Transverse colon (tissue), 4 donors: ENCODE results near the gene SPEG. TPM values are rescaled to one million over a fixed set of nuclear protein-coding genes. Genes with fewer than 3 reads are reported as not detected.

Source experiments
- DNase-seq: peaks from one replicate; pipeline ENCODE4 v3.0.0-alpha.2; 2019
- H3K27ac ChIP-seq, 4 donors: fragments of 200-600 bp; sonication (generic); 2 replicates each; pipeline ENCODE4 v1.5.1; 2016 to 2018; ENCODE audit warnings: inconsistent platforms in 4 of 4
- H3K27me3 ChIP-seq: fragments of 200-600 bp; sonication (generic); 2 replicates; pipeline ENCODE4 v1.5.1; 2017; ENCODE audit warnings: inconsistent platforms
- H3K36me3 ChIP-seq, 4 donors: fragments of 200-600 bp; sonication (generic); 2 replicates each; pipeline ENCODE4 v1.5.1; 2017 to 2019; ENCODE audit warnings: inconsistent platforms in 4 of 4
- H3K4me1 ChIP-seq, 4 donors: fragments of 200-600 bp; sonication (generic); 2 replicates each; pipeline ENCODE4 v1.5.1; 2017 to 2020; ENCODE audit warnings: inconsistent platforms in 4 of 4
- H3K4me3 ChIP-seq, 4 donors: fragments of 200-600 bp; sonication (generic); 1 replicate in 1 of 4; 2 replicates in 3 of 4; pipeline versions ENCODE4 v1.5.1 to v1.6.1; 2017 to 2019; ENCODE audit warnings: inconsistent platforms in 4 of 4
- H3K9me3 ChIP-seq, 2 donors: fragments of 200-600 bp; sonication (generic); 2 replicates each; pipeline ENCODE4 v1.5.1; 2017 to 2019; ENCODE audit warnings: inconsistent platforms in 2 of 2
- EP300 ChIP-seq: sonication (generic); formaldehyde crosslinking; IDR thresholded peaks from one replicate; pipeline ENCODE4 v1.6.1; 2017; ENCODE audit warnings: antibody characterized with exemption, low read depth
- POLR2A ChIP-seq: fragments of 450-650 bp; IDR thresholded peaks from one replicate; pipeline ENCODE4 v1.6.1; 2016; ENCODE audit warnings: antibody characterized with exemption, mild to moderate bottlenecking, moderate library complexity
- POLR2AphosphoS5 ChIP-seq, 3 donors: sonication (generic); formaldehyde crosslinking; IDR thresholded peaks; one replicate each; pipeline ENCODE4 v1.6.1; 2016; ENCODE audit warnings: antibody characterized with exemption in 3 of 3
- WGBS, 2 donors: methylation state at CpG; one replicate each; pipeline ENCODE4 v1.1.5; 2018; ENCODE audit warnings: low coverage in 1 of 2; 5-methylcytosine and 5-hydroxymethylcytosine counted together
- in situ Hi-C, 4 donors: fragments of 200-750 bp; cut with MboI; loops; one replicate each; pipeline versions ENCODE4 v1.15.0 to v1.15.1; 2017; ENCODE audit warnings: low sequenced_read_pairs in 3 of 4, low pct_ligation_motif_present in 1 of 4, low pct_unique_long_range_greater_than_20kb in 1 of 4
- intact Hi-C: fragments of 100-400 bp; cut with DNase I; formaldehyde crosslinking; loops from one replicate; pipeline ENCODE4 v1.15.1; 2023; ENCODE audit warnings: low total_unique reads
- total RNA-seq, 4 donors: library from RNA; depleted of rRNA; stranded (reverse); fragments of >200 nt; gene quantifications; one replicate each; pipeline ENCODE4 v1.1.0, GENCODE V29; 2016
- TF ChIP-seq, protein P1 (sequence below), 5 experiments: fragments of 200-600 bp in 3 of 5; fragments of 450-650 bp in 2 of 5; sonication (generic) in 3 of 5; IDR thresholded peaks; 1 replicate in 2 of 5; 2 replicates in 3 of 5; pipeline ENCODE4 v1.5.1; 2016 to 2017; ENCODE audit warnings: antibody characterized with exemption in 5 of 5, inconsistent platforms in 3 of 5, mild to moderate bottlenecking in 2 of 5, moderate library complexity in 1 of 5

SPEG gene
- total RNA-seq, 4 donors from 2014 or later = 26.5 to 95.8 (median 48.5) TPM

DNA sequence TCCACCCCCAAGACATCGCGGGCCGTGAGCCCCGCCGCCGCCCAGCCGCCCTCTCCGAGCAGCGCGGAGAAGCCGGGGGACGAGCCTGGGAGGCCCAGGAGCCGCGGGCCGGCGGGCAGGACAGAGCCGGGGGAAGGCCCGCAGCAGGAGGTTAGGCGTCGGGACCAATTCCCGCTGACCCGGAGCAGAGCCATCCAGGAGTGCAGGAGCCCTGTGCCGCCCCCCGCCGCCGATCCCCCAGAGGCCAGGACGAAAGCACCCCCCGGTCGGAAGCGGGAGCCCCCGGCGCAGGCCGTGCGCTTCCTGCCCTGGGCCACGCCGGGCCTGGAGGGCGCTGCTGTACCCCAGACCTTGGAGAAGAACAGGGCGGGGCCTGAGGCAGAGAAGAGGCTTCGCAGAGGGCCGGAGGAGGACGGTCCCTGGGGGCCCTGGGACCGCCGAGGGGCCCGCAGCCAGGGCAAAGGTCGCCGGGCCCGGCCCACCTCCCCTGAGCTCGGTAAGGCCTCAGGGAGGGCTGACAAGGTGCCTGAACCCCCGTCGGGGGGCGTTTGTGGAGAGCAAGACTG lies 14.2 kb downstream of the SPEG start:
- no peaks in the 10 kb centered on the region for H3K36me3 ChIP-seq
- 16% methylated on average over 19 of the region's 51 CpGs; no CpG with 5 or more reads in 1 of the 2 donors for WGBS, 2 donors
- H3K4me1 ChIP-seq = peaks cover 0 to 13% (median 8%) of the 10 kb centered on the region in 4 donors
- H3K9me3 ChIP-seq = no peaks in the 10 kb centered on the region
- H3K4me3 ChIP-seq = peak overlapping the region in 3 of 4 donors; percentile 8 to 13 (median 11)
- in situ Hi-C loops (no loop called here), intact Hi-C loops (no loop called here)
- peak overlapping the region; percentile 83 to 96 (median 85) for H3K27ac ChIP-seq
- peaks cover 58% of the 10 kb centered on the region for H3K27me3 ChIP-seq
- no peak for DNase-seq
- TF ChIP-seq, protein P1, sequence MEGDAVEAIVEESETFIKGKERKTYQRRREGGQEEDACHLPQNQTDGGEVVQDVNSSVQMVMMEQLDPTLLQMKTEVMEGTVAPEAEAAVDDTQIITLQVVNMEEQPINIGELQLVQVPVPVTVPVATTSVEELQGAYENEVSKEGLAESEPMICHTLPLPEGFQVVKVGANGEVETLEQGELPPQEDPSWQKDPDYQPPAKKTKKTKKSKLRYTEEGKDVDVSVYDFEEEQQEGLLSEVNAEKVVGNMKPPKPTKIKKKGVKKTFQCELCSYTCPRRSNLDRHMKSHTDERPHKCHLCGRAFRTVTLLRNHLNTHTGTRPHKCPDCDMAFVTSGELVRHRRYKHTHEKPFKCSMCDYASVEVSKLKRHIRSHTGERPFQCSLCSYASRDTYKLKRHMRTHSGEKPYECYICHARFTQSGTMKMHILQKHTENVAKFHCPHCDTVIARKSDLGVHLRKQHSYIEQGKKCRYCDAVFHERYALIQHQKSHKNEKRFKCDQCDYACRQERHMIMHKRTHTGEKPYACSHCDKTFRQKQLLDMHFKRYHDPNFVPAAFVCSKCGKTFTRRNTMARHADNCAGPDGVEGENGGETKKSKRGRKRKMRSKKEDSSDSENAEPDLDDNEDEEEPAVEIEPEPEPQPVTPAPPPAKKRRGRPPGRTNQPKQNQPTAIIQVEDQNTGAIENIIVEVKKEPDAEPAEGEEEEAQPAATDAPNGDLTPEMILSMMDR (IDR thresholded peaks at IDR 0.05) = no peak
- TF ChIP-seq POLR2A (no peak), EP300 (no peak), POLR2AphosphoS5 (IDR thresholded peaks at IDR 0.05) (no peak)

DNA sequence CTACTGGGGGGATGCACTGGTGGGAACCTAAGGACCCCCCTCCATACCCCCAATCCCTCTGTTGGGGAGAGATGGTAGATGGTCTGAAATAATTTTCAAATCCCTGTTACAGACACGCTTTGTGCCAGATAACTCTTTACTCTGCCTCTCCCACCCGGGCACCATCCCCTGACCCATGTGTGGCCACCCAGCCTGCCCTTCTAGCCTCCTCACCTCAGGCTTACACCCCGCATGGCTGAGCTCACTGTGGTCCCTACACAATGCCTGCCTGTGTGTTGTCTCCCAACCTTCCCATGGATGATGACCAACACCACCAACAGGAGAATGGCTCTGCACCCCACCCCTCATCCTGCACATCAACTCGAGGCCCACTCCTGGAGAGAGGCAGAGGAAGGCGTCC lies 15.0 kb downstream of the SPEG start:
- Histone ChIP-seq H3K36me3 (no peaks in the 10 kb centered on the region), H3K27me3 (peaks cover 52% of the 10 kb centered on the region), H3K27ac (peak overlapping the region; percentile 83 to 96 (median 85)), H3K4me1 (peaks cover 0 to 13% (median 8%) of the 10 kb centered on the region in 4 donors), H3K4me3 (peak overlapping the region in 1 of 4 donors; percentile 13), H3K9me3 (no peaks in the 10 kb centered on the region)
- in situ Hi-C loops = no loop called here
- no peak for DNase-seq
- 75% methylated on average over 5 of the region's 5 CpGs; no CpG with 5 or more reads in 1 of the 2 donors for WGBS, 2 donors
- no peak for TF ChIP-seq EP300
- intact Hi-C loops = loop anchor here (5.0 kb wide), 1 partner anchor 42 kb away; no protein-coding TSS in a partner anchor

DNA sequence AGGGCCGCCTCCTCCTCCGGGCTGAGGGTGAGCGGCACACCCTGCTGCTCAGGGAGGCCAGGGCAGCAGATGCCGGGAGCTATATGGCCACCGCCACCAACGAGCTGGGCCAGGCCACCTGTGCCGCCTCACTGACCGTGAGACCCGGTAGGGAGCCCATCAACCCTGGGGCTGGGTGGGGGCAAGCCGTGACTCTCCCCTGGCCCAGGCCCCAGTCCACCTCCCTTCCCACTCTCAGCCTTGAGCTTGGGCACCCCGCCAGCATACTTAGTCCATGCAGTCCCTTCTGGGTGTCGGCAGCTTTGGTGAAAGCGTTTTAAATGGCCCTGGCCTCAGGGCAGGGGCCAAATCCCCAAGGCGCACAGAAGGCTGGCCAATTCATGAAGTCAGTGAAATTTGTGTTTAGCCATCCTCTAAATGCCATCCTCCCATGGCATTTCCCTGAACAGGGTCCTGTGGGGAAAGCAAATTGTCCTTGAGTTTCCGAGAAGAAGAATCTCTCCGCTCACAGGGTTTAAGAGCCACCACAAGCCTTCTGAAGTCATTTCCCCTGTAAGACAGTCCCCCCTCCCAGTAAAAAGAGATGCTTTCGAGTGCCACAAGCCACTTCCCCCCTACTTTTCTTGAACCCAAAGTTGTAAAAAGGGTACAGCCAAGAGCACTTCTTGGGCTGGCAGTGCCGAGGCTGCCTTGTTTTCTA lies 17.2 kb downstream of the SPEG start:
- in situ Hi-C loops = no loop called here
- H3K27me3 ChIP-seq = peaks cover 44% of the 10 kb centered on the region
- H3K27ac ChIP-seq = peak overlapping the region; percentile 83 to 96 (median 85)
- H3K9me3 ChIP-seq = no peaks in the 10 kb centered on the region
- H3K4me1 ChIP-seq = peaks cover 0 to 13% (median 8%) of the 10 kb centered on the region in 4 donors
- WGBS, 2 donors = 63 to 64% methylated on average over 4 to 10 of the region's 18 CpGs
- peak; percentile 56 for DNase-seq
- no peaks in the 10 kb centered on the region for H3K36me3 ChIP-seq
- intact Hi-C loops = loop anchor here (5.0 kb wide), 1 partner anchor 45 kb away; no protein-coding TSS in a partner anchor
- TF ChIP-seq POLR2AphosphoS5 (IDR thresholded peaks at IDR 0.05) (peak in 1 of 3 donors; percentile 33), EP300 (peak; percentile 10), POLR2A (no peak)
- TF ChIP-seq, protein P1 (IDR thresholded peaks at IDR 0.05) = no peak
- no peak overlapping the region for H3K4me3 ChIP-seq

DNA sequence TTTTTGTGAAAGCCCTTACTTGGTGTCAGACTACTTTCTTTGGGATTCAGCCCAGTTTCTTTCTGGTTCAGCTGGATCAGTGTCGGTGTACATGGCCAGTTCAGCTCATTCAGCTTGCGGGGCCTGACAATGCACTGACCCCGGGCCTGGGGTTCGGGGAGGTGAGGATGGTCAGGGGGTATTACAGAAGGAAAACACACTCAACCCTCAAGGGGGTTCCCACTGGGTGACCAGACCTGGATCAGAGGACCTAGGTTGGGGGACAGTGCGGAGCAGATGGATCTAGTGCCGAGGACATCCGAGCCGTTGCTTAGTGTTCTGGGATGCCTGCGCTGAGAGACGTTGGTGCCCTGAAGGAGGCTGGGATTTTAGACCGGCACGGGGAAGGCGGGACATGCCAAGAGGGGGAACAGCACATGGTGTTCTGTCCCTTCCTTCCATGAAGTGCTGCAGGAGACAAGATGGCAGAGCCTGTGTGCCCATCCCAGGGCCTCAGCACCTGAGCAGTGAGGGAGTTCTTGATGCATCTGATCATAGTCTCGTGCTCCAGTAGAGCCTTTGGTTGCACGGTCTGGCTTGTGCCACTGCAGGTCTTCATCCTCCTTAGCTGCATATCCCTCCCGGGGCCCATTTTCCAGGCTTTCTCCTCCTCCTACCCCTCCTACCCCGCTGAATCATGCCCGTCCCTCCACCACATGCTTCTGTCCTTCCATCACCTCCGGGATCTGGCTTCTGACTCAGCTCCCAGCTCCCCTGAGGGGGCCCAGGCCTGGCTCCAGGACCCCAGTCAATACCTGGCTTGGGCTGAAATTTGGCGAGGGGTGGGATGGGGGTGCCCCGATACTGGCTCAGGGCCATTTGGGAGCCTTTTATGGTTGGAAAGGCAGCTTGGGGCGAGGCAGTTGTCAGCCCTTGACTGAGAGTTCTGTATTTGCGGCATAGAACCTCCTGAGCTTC lies 18.0 kb downstream of the SPEG start:
- intact Hi-C loops = loop anchor here (5.0 kb wide), 1 partner anchor 45 kb away; no protein-coding TSS in a partner anchor
- H3K4me1 ChIP-seq = peaks cover 0 to 13% (median 8%) of the 10 kb centered on the region in 4 donors
- DNase-seq = peak; percentile 39

More for the DNA sequence above, 18.0 kb downstream of the SPEG start:
- peaks cover 36% of the 10 kb centered on the region for H3K27me3 ChIP-seq
- peak overlapping the region; percentile 83 to 96 (median 85) for H3K27ac ChIP-seq
- no peaks in the 10 kb centered on the region for H3K36me3 ChIP-seq
- 69 to 72% methylated on average over 5 to 23 of the region's 23 CpGs for WGBS, 2 donors
- no peak overlapping the region for H3K4me3 ChIP-seq
- H3K9me3 ChIP-seq = no peaks in the 10 kb centered on the region
- TF ChIP-seq EP300 (peak; percentile 95), POLR2A (peak; percentile 31), POLR2AphosphoS5 (IDR thresholded peaks at IDR 0.05) (peak; percentile 18 to 56 (median 42))
- TF ChIP-seq, protein P1 (IDR thresholded peaks at IDR 0.05) = no peak
- in situ Hi-C loops = no loop called here
